BLaER1 (cell line): ENCODE measurements around the gene ARHGAP23.
A peak's percentile ranks its signal among the peaks of the same experiment; 100 is the strongest.

Source experiments
- H3K27ac ChIP-seq: shearing (Covaris generic); formaldehyde crosslinking; 2 replicates; pipeline ENCODE4 v1.8.1; 2022
- H3K27me3 ChIP-seq: shearing (Covaris generic); formaldehyde crosslinking; 2 replicates; pipeline ENCODE4 v1.8.1; 2022
- H3K36me3 ChIP-seq: shearing (Covaris generic); formaldehyde crosslinking; 2 replicates; pipeline ENCODE4 v1.8.1; 2022
- H3K4me1 ChIP-seq: shearing (Covaris generic); formaldehyde crosslinking; 2 replicates; pipeline ENCODE4 v1.8.1; 2022
- H3K4me2 ChIP-seq: shearing (Covaris generic); formaldehyde crosslinking; 2 replicates; pipeline ENCODE4 v1.8.1; 2022
- H3K4me3 ChIP-seq: shearing (Covaris generic); formaldehyde crosslinking; 2 replicates; pipeline ENCODE4 v1.8.1; 2022
- H3K9ac ChIP-seq: shearing (Covaris generic); formaldehyde crosslinking; 2 replicates; pipeline ENCODE4 v1.8.1; 2022
- H3K9me3 ChIP-seq: shearing (Covaris generic); formaldehyde crosslinking; 2 replicates; pipeline ENCODE4 v1.8.1; 2022
- H4K20me1 ChIP-seq: shearing (Covaris generic); formaldehyde crosslinking; 2 replicates; pipeline ENCODE4 v1.8.1; 2022
- Cebpa-rat ChIP-seq: shearing (Covaris generic); IDR thresholded peaks from 2 replicates; pipeline ENCODE4 v1.8.1; 2022

The ARHGAP23 gene

GRCh38 chr17:38538906-38539305 lies 110.6 kb downstream of the ARHGAP23 start:
- Histone ChIP-seq H3K9me3 (no peaks in the 10 kb centered on the region), H3K9ac (no peak overlapping the region), H3K27ac (no peak overlapping the region), H3K36me3 (no peaks in the 10 kb centered on the region), H3K4me3 (no peak overlapping the region), H3K4me1 (peaks cover 21% of the 10 kb centered on the region), H3K27me3 (no peaks in the 10 kb centered on the region), H3K4me2 (peak overlapping the region; percentile 60; the same call in 1 of the 2 replicates), H4K20me1 (no peaks in the 10 kb centered on the region)
- no peak for TF ChIP-seq Cebpa-rat

GRCh38 chr17:38539386-38539785 lies 111.1 kb downstream of the ARHGAP23 start:
- no peaks in the 10 kb centered on the region for H3K27me3 ChIP-seq
- no peaks in the 10 kb centered on the region for H4K20me1 ChIP-seq
- peak overlapping the region; percentile 60 for H3K4me2 ChIP-seq

GRCh38 chr17:38540514-38541045 lies 112.3 kb downstream of the ARHGAP23 start:
- H4K20me1 ChIP-seq: no peaks in the 10 kb centered on the region
- H3K27ac ChIP-seq: no peak overlapping the region
- H3K36me3 ChIP-seq: no peaks in the 10 kb centered on the region
- no peak overlapping the region for H3K4me2 ChIP-seq
- H3K4me1 ChIP-seq: peaks cover 21% of the 10 kb centered on the region
- no peak overlapping the region for H3K4me3 ChIP-seq
- no peak for TF ChIP-seq Cebpa-rat
- no peak overlapping the region for H3K9ac ChIP-seq
- no peaks in the 10 kb centered on the region for H3K9me3 ChIP-seq
- H3K27me3 ChIP-seq: no peaks in the 10 kb centered on the region

More at GRCh38 chr17:38539386-38539785, 111.1 kb downstream of the ARHGAP23 start:
- H3K4me3 ChIP-seq: no peak overlapping the region
- H3K36me3 ChIP-seq: no peaks in the 10 kb centered on the region
- H3K9ac ChIP-seq: no peak overlapping the region
- TF ChIP-seq Cebpa-rat: no peak
- H3K4me1 ChIP-seq: peaks cover 21% of the 10 kb centered on the region
- H3K27ac ChIP-seq: no peak overlapping the region
- H3K9me3 ChIP-seq: no peaks in the 10 kb centered on the region

GRCh38 chr17:38541281-38541680 lies 113.0 kb downstream of the ARHGAP23 start:
- Histone ChIP-seq H3K4me3 (no peak overlapping the region), H3K4me1 (peaks cover 21% of the 10 kb centered on the region), H3K9me3 (no peaks in the 10 kb centered on the region), H4K20me1 (no peaks in the 10 kb centered on the region), H3K4me2 (no peak overlapping the region), H3K36me3 (no peaks in the 10 kb centered on the region), H3K27me3 (no peaks in the 10 kb centered on the region), H3K27ac (no peak overlapping the region), H3K9ac (no peak overlapping the region)
- TF ChIP-seq Cebpa-rat: no peak

GRCh38 chr17:38542286-38542685 lies 114.0 kb downstream of the ARHGAP23 start:
- H3K4me1 ChIP-seq: peaks cover 21% of the 10 kb centered on the region
- H3K27ac ChIP-seq: no peak overlapping the region
- H4K20me1 ChIP-seq: no peaks in the 10 kb centered on the region
- no peaks in the 10 kb centered on the region for H3K9me3 ChIP-seq
- H3K36me3 ChIP-seq: no peaks in the 10 kb centered on the region
- TF ChIP-seq Cebpa-rat: no peak
- H3K4me3 ChIP-seq: no peak overlapping the region
- no peaks in the 10 kb centered on the region for H3K27me3 ChIP-seq
- no peak overlapping the region for H3K9ac ChIP-seq
- H3K4me2 ChIP-seq: no peak overlapping the region

- Histone ChIP-seq H3K4me3 (no peak overlapping the region), H3K27ac (no peak overlapping the region), H4K20me1 (no peaks in the 10 kb centered on the region), H3K4me2 (no peak overlapping the region), H3K27me3 (no peaks in the 10 kb centered on the region), H3K4me1 (peaks cover 21% of the 10 kb centered on the region), H3K36me3 (no peaks in the 10 kb centered on the region), H3K9me3 (no peaks in the 10 kb centered on the region), H3K9ac (no peak overlapping the region)
- TF ChIP-seq Cebpa-rat: no peak
Measured at GRCh38 chr17:38543403-38544174, 115.3 kb downstream of the ARHGAP23 start.

GRCh38 chr17:38544175-38544838 lies 116.0 kb downstream of the ARHGAP23 start:
- H3K27ac ChIP-seq: no peak overlapping the region
- TF ChIP-seq Cebpa-rat: no peak
- no peaks in the 10 kb centered on the region for H3K9me3 ChIP-seq
- no peaks in the 10 kb centered on the region for H4K20me1 ChIP-seq
- 0 out of 2 replicates have a peak overlapping the region, but pooled peaks have one; percentile 30 for H3K4me2 ChIP-seq
- no peaks in the 10 kb centered on the region for H3K27me3 ChIP-seq
- no peak overlapping the region for H3K9ac ChIP-seq
- H3K36me3 ChIP-seq: no peaks in the 10 kb centered on the region
- H3K4me3 ChIP-seq: no peak overlapping the region
- peaks cover 18% of the 10 kb centered on the region for H3K4me1 ChIP-seq

- H3K4me3 ChIP-seq: no peak overlapping the region
- no peak overlapping the region for H3K4me2 ChIP-seq
- H3K9me3 ChIP-seq: no peaks in the 10 kb centered on the region
- H3K9ac ChIP-seq: no peak overlapping the region
- H3K4me1 ChIP-seq: peaks cover 13% of the 10 kb centered on the region
- H3K36me3 ChIP-seq: no peaks in the 10 kb centered on the region
- no peaks in the 10 kb centered on the region for H4K20me1 ChIP-seq
- no peak overlapping the region for H3K27ac ChIP-seq
- H3K27me3 ChIP-seq: no peaks in the 10 kb centered on the region
- no peak for TF ChIP-seq Cebpa-rat
Measured at GRCh38 chr17:38544839-38545209, 116.6 kb downstream of the ARHGAP23 start.

GRCh38 chr17:38545531-38546225 lies 117.4 kb downstream of the ARHGAP23 start:
- Histone ChIP-seq H3K4me2 (no peak overlapping the region), H3K9ac (no peak overlapping the region), H3K4me1 (peaks cover 11% of the 10 kb centered on the region), H3K27ac (no peak overlapping the region), H3K27me3 (no peaks in the 10 kb centered on the region), H3K9me3 (no peaks in the 10 kb centered on the region), H3K4me3 (no peak overlapping the region), H3K36me3 (no peaks in the 10 kb centered on the region), H4K20me1 (no peaks in the 10 kb centered on the region)
- no peak for TF ChIP-seq Cebpa-rat
